Cardiac muscle cell (in vitro differentiated cells and primary cell): ENCODE results near the gene CEMIP2. TPM values are rescaled to one million over a fixed set of nuclear protein-coding genes. Genes with fewer than 3 reads are reported as not detected.
A peak's percentile ranks its signal among the peaks of the same experiment; 100 is the strongest.

ENCODE experiments used
- DNase-seq, 2 donors: peaks; one replicate each; pipeline versions ENCODE4 v3.0.0 to v3.0.0-alpha.2; 2010 to 2017; ENCODE audit warnings: low read depth in 1 of 2, low spot score in 1 of 2
- H3K27ac ChIP-seq: fragments of 200-600 bp; sonication (generic); 2 replicates; pipeline ENCODE4 v1.5.1; 2016
- H3K27me3 ChIP-seq: fragments of 200-600 bp; sonication (generic); 2 replicates; pipeline ENCODE4 v1.6.0; 2016; ENCODE audit warnings: control low read depth
- H3K36me3 ChIP-seq: fragments of 200-600 bp; sonication (generic); 2 replicates; pipeline ENCODE4 v1.5.1; 2016; ENCODE audit warnings: control low read depth
- H3K4me1 ChIP-seq: fragments of 200-600 bp; sonication (generic); 2 replicates; pipeline ENCODE4 v1.8.1; 2017; ENCODE audit warnings: low read depth, mild to moderate bottlenecking, mixed run types
- H3K4me3 ChIP-seq: fragments of 200-600 bp; sonication (generic); 2 replicates; pipeline ENCODE4 v1.5.1; 2016; ENCODE audit warnings: mild to moderate bottlenecking
- H3K9me3 ChIP-seq: fragments of 200-600 bp; sonication (generic); 2 replicates; pipeline ENCODE4 v1.5.1; 2017; ENCODE audit warnings: low read depth, mild to moderate bottlenecking, control low read depth
- polyA plus RNA-seq: library from polyadenylated mRNA; unstranded; fragments of >200 nt; fragmentation: Nextera tagmentation; extraction: Ambion mirVana; gene quantifications from 2 replicates; pipeline ENCODE4 v1.2.1, GENCODE V29; 2016
- total RNA-seq: library from RNA; depleted of rRNA; stranded (reverse); fragments of >200 nt; gene quantifications from 2 replicates; pipeline ENCODE4 v1.2.3, GENCODE V29; 2016
- TF ChIP-seq, protein P1 (sequence below): IDR thresholded peaks from 2 replicates; pipeline ENCODE4 v1.5.1; 2012; ENCODE audit warnings: low read depth, mild to moderate bottlenecking, low read length

The CEMIP2 gene, protein sequence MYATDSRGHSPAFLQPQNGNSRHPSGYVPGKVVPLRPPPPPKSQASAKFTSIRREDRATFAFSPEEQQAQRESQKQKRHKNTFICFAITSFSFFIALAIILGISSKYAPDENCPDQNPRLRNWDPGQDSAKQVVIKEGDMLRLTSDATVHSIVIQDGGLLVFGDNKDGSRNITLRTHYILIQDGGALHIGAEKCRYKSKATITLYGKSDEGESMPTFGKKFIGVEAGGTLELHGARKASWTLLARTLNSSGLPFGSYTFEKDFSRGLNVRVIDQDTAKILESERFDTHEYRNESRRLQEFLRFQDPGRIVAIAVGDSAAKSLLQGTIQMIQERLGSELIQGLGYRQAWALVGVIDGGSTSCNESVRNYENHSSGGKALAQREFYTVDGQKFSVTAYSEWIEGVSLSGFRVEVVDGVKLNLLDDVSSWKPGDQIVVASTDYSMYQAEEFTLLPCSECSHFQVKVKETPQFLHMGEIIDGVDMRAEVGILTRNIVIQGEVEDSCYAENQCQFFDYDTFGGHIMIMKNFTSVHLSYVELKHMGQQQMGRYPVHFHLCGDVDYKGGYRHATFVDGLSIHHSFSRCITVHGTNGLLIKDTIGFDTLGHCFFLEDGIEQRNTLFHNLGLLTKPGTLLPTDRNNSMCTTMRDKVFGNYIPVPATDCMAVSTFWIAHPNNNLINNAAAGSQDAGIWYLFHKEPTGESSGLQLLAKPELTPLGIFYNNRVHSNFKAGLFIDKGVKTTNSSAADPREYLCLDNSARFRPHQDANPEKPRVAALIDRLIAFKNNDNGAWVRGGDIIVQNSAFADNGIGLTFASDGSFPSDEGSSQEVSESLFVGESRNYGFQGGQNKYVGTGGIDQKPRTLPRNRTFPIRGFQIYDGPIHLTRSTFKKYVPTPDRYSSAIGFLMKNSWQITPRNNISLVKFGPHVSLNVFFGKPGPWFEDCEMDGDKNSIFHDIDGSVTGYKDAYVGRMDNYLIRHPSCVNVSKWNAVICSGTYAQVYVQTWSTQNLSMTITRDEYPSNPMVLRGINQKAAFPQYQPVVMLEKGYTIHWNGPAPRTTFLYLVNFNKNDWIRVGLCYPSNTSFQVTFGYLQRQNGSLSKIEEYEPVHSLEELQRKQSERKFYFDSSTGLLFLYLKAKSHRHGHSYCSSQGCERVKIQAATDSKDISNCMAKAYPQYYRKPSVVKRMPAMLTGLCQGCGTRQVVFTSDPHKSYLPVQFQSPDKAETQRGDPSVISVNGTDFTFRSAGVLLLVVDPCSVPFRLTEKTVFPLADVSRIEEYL (N-terminal part only)
- 16.5 and 39.4 TPM in 2 replicates for total RNA-seq
- polyA plus RNA-seq = 15.9 and 17.1 TPM in 2 replicates

DNA sequence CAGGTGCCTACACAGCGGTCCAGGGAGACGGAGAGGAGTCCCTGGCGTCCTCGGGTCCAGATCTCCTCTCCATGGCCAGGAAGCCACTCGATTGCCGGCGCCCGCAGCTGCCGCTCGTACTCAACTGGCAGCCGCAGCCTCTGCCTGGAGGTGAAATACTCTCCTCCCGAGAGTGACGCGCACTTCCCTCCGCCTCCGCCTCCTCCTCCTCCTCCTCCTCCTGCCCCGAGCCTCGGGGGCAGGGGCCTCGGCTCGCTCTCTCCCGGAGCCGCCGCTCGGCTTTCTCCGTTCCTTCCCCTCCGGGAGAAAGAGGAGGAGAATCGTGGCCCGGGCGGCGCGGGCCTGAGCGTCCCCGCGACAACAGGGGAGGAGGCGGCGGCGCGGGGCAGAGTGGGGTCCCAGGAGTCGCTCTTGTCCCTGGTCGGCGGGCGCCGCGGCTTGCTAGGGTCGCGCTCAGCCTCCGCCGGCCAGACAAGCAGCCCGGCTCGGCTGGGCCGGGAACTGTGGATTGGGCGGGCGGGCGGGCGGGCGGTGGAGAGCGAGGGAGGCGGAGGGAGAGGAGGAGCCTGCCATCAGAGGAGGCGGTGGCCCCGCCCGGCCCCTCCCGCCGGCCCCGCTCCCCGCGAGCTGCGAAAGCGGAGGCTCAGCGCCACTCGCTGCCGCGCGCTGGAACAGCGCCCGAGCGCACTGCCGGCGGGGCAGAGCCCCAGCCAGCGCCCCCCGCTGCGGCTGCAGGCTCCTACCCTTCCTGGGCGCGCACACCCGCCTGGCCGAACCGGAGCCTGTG, at the start of gene CEMIP2:
CEMIP2 (minus strand) TSS at position 126 of the 787 bp plus-strand sequence. CDS start 18,140 bp downstream, outside the sequence.
- peak within 1 kb of the TSS; percentile 94 for H3K27ac ChIP-seq

DNA sequence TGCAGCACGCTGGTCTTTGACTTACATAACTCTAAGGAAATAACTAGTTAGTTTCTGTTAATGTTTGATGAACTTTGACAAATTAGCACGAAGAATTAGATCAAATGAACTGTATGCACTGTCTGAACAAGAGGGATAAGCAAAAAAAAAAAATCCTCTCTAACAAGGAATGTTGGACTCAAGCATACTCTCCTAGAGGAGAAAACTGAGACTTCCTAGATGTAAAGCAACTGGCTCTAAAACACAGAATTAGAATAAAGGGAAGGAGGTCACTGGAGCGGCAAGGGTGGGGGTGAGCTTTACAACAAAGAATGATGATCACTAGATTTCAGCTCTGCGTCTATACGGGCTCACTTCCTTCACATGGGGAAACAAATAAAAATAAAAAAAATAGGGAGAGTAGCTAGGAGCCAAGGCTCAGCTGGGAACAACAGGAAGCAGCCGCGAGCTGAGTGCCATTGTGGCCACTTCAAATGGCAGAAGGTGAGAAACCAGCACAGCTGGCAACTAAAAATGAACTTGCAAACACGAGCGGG, 48.7 kb upstream of the CEMIP2 start:
- no peak for DNase-seq

More for the DNA sequence above, at the start of gene CEMIP2:
- no peaks in the 10 kb centered on the region for H3K9me3 ChIP-seq
- peak; percentile 93 to 95 for DNase-seq
- peak within 1 kb of the TSS; percentile 75 for H3K4me3 ChIP-seq
- no peaks in the 10 kb centered on the region for H3K36me3 ChIP-seq
- TF ChIP-seq, protein P1, sequence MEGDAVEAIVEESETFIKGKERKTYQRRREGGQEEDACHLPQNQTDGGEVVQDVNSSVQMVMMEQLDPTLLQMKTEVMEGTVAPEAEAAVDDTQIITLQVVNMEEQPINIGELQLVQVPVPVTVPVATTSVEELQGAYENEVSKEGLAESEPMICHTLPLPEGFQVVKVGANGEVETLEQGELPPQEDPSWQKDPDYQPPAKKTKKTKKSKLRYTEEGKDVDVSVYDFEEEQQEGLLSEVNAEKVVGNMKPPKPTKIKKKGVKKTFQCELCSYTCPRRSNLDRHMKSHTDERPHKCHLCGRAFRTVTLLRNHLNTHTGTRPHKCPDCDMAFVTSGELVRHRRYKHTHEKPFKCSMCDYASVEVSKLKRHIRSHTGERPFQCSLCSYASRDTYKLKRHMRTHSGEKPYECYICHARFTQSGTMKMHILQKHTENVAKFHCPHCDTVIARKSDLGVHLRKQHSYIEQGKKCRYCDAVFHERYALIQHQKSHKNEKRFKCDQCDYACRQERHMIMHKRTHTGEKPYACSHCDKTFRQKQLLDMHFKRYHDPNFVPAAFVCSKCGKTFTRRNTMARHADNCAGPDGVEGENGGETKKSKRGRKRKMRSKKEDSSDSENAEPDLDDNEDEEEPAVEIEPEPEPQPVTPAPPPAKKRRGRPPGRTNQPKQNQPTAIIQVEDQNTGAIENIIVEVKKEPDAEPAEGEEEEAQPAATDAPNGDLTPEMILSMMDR = peak; percentile 29
- peaks cover 11% of the 10 kb centered on the region for H3K4me1 ChIP-seq
- no peaks in the 10 kb centered on the region for H3K27me3 ChIP-seq

GRCh38 chr9:71814815-71815214, 46.5 kb upstream of the CEMIP2 start:
- DNase-seq = peak in 1 of 2 donors; percentile 22
- Histone ChIP-seq H3K27ac (no peak overlapping the region), H3K4me1 (no peaks in the 10 kb centered on the region), H3K9me3 (no peaks in the 10 kb centered on the region), H3K36me3 (no peaks in the 10 kb centered on the region), H3K27me3 (no peaks in the 10 kb centered on the region), H3K4me3 (no peak overlapping the region)
- TF ChIP-seq, protein P1 = no peak

More for the DNA sequence above, 48.7 kb upstream of the CEMIP2 start:
- Histone ChIP-seq H3K36me3 (no peaks in the 10 kb centered on the region), H3K4me1 (no peaks in the 10 kb centered on the region), H3K9me3 (no peaks in the 10 kb centered on the region), H3K27me3 (no peaks in the 10 kb centered on the region), H3K27ac (no peak overlapping the region), H3K4me3 (no peak overlapping the region)
- TF ChIP-seq, protein P1 = no peak

GRCh38 chr9:71814226-71814625, 45.9 kb upstream of the CEMIP2 start:
- Histone ChIP-seq H3K36me3 (no peaks in the 10 kb centered on the region), H3K27me3 (no peaks in the 10 kb centered on the region), H3K27ac (no peak overlapping the region), H3K9me3 (no peaks in the 10 kb centered on the region), H3K4me1 (no peaks in the 10 kb centered on the region), H3K4me3 (no peak overlapping the region)
- TF ChIP-seq, protein P1 = no peak
- peak in 1 of 2 donors; percentile 70 for DNase-seq
